Stimulated activated CD4-positive, alpha-beta T cell treated with anti-CD3 and anti-CD28 coated beads, TNF-alpha, amount 100 ng/mL, for 1 hour (primary cell): Measurements from ENCODE around the gene CAMSAP1.
"Not testable (repeated sequence)": the region's sequence is repeated elsewhere in the genome, so short reads cannot be mapped to it uniquely, and the experiment has no call there.

ENCODE experiments used
- DNase-seq, 3 donors: peaks; one replicate each; pipeline ENCODE4 v3.0.0-alpha.2; 2020; ENCODE audit warnings: low read depth in 3 of 3, low spot score in 1 of 3

Gene CAMSAP1, protein sequence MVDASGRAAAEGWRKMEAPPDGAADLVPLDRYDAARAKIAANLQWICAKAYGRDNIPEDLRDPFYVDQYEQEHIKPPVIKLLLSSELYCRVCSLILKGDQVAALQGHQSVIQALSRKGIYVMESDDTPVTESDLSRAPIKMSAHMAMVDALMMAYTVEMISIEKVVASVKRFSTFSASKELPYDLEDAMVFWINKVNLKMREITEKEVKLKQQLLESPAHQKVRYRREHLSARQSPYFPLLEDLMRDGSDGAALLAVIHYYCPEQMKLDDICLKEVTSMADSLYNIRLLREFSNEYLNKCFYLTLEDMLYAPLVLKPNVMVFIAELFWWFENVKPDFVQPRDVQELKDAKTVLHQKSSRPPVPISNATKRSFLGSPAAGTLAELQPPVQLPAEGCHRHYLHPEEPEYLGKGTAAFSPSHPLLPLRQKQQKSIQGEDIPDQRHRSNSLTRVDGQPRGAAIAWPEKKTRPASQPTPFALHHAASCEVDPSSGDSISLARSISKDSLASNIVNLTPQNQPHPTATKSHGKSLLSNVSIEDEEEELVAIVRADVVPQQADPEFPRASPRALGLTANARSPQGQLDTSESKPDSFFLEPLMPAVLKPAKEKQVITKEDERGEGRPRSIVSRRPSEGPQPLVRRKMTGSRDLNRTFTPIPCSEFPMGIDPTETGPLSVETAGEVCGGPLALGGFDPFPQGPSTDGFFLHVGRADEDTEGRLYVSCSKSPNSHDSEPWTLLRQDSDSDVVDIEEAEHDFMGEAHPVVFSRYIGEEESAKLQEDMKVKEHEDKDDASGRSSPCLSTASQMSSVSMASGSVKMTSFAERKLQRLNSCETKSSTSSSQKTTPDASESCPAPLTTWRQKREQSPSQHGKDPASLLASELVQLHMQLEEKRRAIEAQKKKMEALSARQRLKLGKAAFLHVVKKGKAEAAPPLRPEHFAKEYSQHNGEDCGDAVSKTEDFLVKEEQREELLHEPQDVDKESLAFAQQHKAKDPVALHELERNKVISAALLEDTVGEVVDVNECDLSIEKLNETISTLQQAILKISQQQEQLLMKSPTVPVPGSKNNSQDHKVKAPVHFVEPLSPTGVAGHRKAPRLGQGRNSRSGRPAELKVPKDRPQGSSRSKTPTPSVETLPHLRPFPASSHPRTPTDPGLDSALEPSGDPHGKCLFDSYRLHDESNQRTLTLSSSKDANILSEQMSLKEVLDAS (N-terminal part only)

DNA sequence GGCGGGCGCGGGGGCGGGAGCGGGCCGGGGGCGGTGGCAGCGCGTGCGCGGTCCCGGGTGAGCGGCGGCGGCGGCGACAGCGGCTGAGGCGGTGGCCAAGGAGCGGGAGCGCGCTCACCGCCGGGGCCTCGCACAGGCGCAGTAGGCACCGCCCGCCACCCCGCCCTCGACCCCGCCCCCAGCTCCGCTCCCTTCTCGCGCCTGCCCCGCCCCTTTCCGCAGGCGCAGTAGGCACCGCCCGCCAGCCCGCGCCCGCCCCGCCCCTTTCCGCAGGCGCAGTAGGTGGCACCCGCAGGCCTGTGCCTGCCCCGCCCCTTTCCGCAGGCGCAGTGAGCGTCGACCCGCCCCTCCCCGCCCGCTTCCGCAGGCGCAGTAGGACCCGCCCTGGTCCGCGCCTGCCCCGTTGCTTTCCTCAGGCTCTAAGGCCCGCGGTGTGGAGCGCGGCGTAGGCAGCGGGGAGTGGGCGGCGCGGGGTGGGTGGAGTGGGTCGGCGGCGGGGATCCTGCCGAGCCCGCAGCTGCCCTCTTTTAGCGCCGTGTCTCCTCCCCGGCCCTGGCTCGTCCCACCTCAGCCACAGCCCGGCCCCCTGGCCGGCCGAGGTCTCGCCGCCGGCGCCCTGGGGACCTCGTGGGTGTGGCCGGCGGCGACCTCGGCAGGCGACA is at the start of gene CAMSAP1:
TSS of gene CAMSAP1 (minus strand) at position 116 of the 662 bp plus-strand sequence. CDS start 387 bp downstream, outside the sequence.
- peak; percentile 88 to 95 (median 93) for DNase-seq

DNA sequence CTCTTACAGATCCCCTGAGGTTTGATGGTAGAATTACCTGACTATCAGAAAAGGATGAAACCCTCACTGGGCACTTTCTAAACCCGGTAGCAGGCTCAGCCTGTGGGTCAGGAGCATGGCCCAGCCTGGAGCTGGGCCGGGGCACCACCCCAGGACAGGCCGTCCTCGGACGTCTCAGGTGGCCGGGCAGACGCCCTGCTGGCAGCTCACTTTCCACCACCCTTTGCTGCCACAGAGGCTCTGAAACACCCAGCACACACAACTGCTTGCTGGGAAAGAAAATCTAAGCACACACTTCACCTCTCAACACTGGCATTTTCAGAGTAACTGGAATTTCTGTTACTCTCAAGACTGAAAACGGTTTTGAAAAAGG is 49.4 kb upstream of the CAMSAP1 start:
- no peak for DNase-seq

DNA sequence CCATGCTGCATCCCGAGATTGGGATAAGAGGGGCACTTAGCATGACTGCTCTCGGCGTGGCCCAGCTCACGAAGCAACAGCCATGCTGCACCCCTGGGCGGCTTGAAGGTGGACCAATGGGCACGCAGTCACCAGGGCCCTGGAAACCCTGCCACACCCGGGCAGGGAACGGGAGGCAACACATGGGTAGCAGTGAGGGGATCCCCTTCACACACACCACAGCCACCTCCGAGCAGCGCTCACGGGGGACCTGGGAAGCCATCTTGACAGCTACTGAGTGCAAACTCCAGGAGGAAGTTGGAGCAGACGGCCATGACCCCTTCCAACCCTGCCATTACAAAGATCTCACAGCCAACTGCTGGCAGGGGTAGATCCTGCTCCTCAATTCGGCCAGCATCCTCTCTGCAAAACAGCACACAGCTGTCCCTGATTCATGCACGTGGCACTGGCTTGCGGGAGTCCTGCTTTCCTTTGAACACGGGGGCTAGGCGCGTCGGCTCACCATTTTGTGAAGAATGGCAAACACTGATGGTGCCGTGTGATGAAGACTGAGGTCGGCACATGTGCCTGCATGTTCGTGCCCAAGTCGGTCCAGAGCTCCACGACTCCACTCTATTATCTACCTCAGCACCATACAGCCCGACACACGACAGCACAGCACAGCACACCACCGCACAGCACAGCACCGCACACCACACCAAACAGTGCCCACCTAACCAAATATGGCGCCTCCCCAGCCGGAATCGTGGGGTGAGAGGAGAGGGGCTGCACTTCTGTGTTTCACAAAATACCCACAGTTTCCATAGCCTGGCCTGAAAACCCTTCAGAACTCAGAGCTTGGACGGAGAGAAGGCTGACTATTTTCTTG is 48.8 kb upstream of the CAMSAP1 start:
- no peak for DNase-seq

DNA sequence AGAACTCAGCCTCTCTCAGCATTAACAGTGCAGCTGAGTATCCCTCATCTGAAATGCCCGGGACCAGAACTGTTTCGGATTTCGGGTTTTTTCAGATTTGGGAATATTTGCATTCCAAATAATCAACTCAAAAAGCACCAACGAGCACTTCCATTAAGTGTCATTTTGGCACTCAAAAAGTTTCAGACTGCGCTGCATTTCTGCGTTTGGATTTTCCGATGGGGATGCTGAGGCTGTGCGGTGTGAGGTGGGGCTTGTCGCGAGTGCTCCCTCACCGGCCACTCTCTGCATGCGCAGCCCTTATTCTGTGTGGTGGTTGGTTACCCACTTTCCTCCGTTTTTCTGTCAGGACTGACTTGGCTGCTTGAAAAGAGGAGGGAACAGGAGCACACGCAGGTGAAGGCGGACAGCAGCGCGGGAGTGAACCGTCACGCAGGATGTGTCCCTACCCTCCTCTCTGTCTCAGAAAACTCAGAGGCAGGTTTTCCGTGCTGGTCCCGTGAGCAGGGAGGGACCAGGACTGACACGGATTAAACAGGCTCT is 45.4 kb upstream of the CAMSAP1 start:
- no peak for DNase-seq

DNA sequence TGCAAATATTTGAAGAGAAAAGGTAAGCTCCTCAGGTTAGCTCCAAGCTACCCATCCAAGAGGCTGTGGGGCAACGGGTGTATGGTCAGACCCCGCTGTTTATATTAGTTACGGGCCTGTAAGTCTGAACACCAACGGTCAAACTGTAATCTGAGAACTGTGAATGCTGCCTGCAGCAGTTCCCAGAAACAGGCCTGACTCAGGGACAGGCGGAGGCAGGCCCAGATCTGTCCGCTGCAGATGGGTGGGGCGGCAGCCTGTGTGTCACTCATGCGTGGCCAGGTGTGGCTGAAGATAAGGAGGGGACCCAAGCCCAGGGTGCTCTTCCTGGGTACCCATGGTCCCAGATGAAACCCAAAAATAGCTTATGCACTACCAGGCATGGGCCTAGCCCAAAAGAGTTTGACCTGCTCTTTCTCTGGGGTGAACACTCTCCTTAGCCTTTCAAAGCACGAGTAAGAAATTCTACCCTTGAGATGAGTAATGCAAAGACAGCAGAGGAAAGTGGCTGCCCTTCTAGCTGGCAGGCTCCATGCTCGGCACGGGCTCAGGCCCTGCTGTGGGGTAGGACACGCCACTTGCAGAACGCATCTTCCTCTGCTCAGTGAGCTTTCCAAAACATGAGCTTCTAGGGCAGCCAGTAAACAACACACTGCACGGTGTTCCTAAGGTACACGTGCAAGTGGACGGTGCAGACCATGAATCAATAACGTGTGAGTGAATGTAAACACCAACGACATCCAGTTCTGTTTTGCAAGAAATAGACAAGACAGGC is 44.7 kb upstream of the CAMSAP1 start:
- DNase-seq: no peak

DNA sequence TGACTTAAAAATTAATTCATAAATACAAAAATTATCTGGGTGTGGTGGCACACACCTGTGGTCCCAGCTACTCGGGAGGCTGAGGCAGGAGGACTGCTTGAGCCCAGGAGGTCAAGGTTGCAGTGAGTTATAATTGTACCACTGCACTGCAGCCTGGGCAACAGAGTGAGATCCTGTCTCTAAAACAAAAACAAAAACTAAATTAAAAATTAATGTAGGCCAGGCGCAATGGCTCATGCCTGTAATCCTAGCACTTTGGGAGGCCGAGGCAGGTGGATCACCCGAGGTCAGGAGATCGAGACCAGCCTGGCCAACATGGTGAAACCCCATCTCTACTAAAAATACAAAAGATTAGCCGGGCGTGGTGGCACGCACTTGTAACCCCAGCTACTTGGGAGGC is 44.0 kb upstream of the CAMSAP1 start:
- not testable (repeated sequence) for DNase-seq

DNA sequence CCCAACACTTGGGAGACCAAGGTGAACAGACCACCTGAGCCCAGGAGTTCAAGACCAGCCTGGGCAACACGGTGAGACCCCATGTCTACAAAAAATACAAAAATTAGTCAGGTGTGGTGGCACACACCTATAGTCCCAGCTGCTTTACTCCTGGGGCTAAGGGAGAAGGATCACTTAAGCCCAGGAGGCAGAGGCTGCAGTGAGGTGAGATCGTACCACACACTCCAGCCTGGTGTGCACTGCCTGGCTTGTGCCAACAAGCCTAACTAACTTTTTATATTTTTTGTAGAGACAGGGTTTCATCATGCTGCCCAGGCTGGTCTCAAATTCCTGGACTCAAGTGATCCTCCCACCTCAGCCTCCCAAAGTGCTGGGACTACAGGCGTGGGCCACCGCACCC is 43.5 kb upstream of the CAMSAP1 start:
- not testable (repeated sequence) for DNase-seq

DNA sequence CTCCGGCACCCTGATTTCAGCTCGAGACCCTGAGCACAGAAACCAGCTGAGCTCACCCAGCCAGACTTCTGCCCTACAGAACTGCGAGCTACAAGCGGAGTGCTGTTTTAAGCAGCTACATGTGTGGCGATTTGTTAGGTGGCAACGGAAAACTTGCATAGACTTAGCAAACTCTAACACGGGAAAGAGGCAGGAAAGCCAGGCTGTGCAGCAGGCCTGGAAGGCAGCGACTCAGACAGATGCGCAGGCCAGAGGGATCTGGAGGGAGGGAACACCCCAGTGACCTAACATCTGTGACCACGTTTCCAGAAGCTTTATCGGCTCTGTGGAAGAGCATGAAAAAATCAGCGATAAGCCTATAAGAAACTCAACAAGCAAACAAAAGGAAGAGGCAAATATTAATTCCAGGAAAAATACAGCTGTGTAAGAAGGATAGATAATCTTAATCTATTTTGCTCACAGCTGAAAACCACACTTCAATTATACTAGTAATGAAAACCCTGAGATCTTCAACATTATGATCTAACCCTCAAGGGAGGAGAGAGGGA is 42.9 kb upstream of the CAMSAP1 start:
- no peak for DNase-seq

DNA sequence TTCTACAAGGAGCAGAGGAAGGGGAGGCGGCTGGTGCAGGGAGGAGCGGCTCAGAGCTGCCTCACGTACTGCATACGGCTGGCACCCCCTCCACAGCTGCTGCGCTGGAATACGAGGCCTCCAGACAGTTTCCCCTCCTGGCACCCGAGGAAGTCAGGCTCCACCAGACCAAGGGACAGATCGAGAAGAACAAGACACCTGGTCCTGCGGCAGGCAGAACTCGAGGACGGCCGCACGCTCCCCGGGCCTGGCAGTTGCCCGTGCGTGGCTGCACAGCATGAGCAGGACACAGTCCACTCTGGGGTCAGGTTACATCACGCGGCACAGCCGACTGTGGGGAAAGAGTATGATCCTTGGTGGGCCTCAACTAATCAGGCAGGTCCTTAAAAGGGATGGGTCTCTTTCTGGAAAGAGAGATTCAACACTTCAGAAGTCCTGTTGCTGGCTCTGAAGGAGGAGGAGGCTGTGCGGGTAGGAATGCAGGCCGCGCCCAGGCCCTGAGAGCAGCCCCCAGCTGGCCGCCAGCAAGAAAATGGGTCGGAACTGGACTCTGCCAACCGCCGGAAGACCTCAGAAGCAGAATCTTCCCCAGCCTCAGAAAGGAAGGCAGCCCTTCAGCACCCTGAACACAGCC is 42.3 kb upstream of the CAMSAP1 start:
- no peak for DNase-seq

DNA sequence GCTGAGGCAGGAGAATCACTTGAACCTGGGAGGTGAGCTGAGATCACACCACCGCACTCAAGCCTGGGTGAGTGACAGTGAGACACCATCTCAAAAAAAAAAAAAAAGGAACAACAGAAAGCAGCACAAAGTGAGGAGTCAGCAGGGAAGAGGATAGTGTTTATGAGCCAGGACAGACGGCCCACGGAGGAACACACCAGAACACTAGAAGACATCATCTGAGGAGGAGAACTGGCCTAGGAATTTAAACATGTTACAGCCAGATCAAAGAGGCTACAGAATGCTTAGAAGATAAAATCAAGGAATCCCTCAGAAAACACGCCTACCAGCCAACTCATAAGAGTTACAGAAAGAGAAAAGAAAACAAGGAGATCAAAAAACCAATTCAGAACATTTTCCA is 41.6 kb upstream of the CAMSAP1 start:
- no peak for DNase-seq

DNA sequence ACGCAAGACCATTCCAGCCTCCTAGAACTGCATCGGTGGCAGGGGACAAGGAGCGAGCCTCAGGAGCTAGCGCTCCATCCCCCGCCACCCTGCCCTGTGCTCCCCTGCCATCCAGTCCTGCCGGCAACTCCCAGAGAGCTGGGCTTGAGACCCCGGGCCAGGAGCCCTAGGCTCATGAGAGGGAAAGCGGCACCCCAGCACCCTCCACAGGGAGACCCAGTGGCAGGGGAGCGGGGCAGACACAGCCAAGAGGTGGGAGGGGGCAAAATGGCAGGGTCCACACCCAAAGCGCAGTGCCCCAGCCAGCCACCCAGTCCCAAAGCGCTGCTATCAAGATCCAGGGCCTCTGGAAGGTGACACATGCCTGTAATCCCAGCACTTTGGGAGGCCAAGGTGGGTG is 41.1 kb upstream of the CAMSAP1 start:
- DNase-seq: no peak

DNA sequence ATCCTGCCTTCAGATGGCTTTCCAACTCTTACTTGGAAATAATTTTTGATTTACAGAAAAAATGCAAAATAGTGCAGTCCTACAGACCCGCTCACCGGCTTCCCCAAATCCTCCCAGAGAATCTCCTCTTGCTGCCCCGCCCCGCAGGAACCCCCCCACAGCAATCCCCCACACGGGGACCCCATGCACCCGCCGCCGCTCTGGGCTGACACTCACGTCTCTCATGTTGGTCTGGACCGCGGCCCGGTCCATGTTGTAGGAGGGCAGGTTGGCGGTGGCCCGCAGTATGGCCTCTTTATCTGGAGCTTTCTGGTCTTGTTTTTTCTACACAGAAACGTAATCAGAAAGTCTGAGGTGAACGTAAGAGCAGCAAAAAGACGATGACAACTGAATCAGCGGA is 40.2 kb upstream of the CAMSAP1 start:
- DNase-seq: no peak

DNA sequence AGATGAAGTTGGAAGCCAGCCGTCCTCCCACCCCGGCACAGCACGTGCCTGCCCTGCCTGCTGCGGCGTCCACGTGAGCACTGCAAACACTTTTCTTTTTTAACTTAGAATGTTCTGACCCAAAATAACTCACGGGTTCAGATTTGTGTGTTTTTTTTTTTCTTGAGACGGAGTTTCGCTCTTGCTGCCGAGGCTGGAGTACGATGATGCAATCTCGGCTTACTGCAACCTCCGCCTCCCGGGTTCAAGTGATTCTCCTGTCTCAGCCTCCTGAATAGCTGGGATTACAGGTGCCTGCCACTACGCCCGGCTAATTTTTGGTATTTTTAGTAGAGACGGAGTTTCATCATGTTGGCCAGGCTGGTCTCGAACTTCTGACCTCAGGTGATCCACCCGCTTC is 39.8 kb upstream of the CAMSAP1 start:
- DNase-seq: not testable (repeated sequence)

DNA sequence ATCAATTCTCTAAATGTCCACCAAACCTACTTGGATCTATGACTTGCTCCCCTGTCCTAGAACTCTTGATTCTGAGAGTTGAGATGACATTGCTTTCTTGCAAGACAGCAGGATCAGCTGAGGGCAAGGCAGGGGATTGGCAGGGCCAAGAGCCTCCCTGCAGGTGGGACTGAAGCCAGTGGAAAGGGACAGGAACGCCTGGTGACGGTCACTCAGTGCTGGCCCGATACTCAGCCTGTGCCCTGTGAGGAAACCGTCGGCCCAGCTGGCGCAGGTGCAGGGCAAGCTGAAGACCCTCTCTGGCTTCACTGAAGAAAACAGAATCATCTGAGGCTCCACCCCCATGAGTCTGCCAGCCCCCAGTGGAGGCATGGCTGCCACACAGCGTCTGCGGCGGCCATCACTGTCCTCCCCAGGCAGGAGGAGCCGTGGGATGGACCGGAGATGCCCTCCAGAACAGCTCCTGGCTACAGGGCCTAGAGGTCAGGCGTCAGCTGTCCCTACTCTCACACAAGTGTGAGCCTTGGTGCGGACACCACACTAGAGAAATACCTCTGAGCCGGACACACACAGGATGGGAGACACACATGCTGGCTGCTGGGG is 39.1 kb upstream of the CAMSAP1 start:
- DNase-seq: no peak

DNA sequence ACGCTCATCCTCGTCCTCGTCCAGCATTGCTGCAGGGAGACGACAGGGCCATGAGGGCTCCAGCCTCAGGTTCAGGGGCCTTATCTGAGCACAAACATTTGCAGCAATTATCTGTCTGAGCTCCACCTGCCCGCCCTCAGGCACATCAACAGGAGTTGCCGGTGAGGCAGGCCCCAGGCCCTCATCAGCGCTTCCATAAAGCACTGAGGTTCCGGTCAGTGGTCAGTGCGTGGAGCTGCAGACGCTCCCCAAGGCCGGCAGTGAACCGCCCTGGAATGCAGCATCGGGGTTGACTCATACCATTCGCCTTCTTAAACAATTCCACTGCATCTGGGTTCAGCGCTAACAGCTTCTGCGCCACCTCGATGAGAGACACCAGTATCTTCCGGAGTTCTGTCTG is 38.6 kb upstream of the CAMSAP1 start:
- DNase-seq: no peak

DNA sequence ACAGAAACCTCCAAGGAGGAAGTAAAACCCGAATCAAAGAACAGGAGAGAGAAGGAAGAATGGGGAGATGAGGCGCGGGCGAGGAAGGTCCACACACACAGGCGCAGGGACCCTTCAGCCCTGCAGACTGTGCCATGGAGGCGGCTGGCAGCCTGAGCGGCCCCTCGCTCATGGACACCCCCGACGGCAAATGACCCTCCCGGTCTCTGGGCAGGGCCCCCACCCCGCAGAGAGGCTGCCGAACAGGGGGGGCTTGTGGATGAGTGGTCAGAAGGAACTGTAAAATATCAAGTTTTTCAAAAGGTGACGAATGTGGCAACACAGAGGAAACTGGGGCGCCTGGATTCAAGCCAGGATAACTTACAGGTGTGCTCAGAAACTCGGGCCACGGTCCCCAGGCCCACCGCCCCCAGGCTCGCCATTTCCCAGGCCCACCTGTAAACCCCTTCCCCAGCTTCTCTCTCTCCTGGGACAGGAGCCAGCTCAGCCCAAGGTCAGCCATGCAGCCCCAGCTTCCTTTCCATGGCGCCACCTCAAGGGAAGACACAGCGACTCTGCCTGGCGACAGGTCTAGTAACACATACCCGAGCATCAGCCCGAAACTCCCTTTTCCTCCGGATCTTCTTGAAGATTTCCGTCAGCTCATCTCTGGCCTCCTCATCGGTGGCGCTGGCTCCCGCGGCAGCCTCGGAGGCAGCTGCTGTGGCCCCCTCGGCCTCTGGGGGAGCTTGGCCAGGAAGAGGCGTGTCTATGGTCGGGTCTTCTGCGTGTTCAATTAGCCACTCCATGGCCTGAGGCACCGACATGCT is 37.3 kb upstream of the CAMSAP1 start:
- DNase-seq: no peak

DNA sequence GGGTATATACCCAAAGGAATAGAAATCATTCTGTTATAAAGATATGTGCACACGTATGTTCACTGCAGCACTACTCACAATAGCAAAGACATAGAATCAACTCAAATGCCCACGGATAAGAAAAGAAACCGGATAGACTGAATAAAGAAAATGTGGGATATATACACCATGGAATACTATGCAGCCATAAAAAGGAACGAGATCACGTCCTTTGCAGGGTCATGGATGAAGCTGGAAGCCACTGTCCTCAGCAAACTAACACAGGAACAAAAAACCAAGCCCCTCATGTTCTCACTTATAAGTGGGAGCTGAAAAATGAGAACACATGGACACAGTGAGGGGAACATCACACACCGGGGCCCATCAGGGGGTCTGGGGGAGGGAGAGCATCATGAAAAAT is 36.3 kb upstream of the CAMSAP1 start:
- DNase-seq: not testable (repeated sequence)
